Measurements from ENCODE around the gene NOS1AP.

DNA sequence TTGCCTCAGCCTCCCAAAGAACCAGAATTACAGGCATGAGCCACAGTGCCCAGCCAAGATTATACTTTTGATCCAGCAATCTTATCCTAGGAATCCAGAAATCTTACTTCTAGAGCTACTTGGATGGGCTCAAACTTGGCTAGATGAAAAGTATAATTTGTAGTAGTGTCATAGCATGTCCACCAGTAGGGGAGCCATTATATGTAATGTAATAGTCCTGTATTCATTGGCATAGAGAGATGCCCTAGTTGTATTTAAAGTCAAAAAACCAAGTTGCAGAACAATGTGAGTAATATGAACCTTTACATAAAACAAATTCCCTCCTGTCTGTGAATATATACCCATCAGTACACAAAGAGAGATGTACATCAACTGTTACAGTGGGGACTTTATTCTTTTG lies 83.9 kb downstream of the NOS1AP start:
- TF ChIP-seq L3MBTL2 (conservative IDR thresholded peaks at IDR 0.05) (no peak), ARNT (IDR thresholded peaks at IDR 0.05) (no peak), BHLHE40 (IDR thresholded peaks at IDR 0.05; ENCODE audit: borderline replicate concordance) (no peak), NFRKB (IDR thresholded peaks at IDR 0.05) (no peak), FOXM1 (IDR thresholded peaks at IDR 0.05; ENCODE audit: borderline replicate concordance) (no peak), SP1 (IDR thresholded peaks at IDR 0.05) (no peak), SUZ12 (IDR thresholded peaks at IDR 0.05) (no peak), FOXA1 (IDR thresholded peaks at IDR 0.05) (no peak), HDGF (IDR thresholded peaks at IDR 0.05; ENCODE audit: borderline replicate concordance) (no peak), CTBP1 (IDR thresholded peaks at IDR 0.05; ENCODE audit: borderline replicate concordance) (no peak), TARDBP (IDR thresholded peaks at IDR 0.05) (no peak)
- TF ChIP-seq, protein P1, sequence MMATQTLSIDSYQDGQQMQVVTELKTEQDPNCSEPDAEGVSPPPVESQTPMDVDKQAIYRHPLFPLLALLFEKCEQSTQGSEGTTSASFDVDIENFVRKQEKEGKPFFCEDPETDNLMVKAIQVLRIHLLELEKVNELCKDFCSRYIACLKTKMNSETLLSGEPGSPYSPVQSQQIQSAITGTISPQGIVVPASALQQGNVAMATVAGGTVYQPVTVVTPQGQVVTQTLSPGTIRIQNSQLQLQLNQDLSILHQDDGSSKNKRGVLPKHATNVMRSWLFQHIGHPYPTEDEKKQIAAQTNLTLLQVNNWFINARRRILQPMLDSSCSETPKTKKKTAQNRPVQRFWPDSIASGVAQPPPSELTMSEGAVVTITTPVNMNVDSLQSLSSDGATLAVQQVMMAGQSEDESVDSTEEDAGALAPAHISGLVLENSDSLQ (IDR thresholded peaks at IDR 0.05) = no peak
